B cell (primary cell): ENCODE data around the gene TTC23L.

ENCODE experiments used
- EZH2 ChIP-seq: IDR thresholded peaks from 2 replicates; pipeline ENCODE4 v1.6.1; 2012; ENCODE audit warnings: borderline replicate concordance, low read depth, mild to moderate bottlenecking, moderate library complexity, low read length; ENCODE audit not compliant: insufficient read depth, poor library complexity, severe bottlenecking
- TF ChIP-seq, protein P1 (sequence below): fragments of 200-600 bp; IDR thresholded peaks from one replicate; pipeline ENCODE4 v1.8.0; 2022; ENCODE audit warnings: antibody characterized with exemption, mild to moderate bottlenecking

DNA sequence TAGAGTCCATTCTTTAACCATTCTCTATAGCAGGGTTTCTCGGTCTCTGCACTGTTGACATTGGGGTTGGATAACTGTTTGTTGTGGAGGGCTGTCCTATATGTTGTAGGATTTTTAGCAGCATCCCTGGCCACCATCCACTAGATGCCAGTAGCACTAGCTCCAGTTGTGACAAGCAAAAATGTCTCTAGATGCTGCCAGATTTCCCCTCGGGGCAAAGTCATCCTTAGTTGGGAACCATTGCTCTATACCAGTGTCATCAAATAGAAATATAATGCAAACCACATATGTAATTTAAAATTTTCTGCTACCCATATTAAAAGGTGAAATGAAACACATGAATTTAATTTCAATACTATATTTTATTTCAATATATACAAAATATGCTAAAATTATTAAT is 2.9 kb downstream of the TTC23L start:
- TF ChIP-seq, protein P1, sequence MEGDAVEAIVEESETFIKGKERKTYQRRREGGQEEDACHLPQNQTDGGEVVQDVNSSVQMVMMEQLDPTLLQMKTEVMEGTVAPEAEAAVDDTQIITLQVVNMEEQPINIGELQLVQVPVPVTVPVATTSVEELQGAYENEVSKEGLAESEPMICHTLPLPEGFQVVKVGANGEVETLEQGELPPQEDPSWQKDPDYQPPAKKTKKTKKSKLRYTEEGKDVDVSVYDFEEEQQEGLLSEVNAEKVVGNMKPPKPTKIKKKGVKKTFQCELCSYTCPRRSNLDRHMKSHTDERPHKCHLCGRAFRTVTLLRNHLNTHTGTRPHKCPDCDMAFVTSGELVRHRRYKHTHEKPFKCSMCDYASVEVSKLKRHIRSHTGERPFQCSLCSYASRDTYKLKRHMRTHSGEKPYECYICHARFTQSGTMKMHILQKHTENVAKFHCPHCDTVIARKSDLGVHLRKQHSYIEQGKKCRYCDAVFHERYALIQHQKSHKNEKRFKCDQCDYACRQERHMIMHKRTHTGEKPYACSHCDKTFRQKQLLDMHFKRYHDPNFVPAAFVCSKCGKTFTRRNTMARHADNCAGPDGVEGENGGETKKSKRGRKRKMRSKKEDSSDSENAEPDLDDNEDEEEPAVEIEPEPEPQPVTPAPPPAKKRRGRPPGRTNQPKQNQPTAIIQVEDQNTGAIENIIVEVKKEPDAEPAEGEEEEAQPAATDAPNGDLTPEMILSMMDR = no peak
- TF ChIP-seq EZH2 = no peak
